ENCODE measurements around the gene GIPC1. TPM values are rescaled to one million over a fixed set of nuclear protein-coding genes. Genes with fewer than 3 reads are reported as not detected.
A peak's percentile ranks its signal among the peaks of the same experiment; 100 is the strongest.
"Not testable (repeated sequence)": the region's sequence is repeated elsewhere in the genome, so short reads cannot be mapped to it uniquely, and the experiment has no call there.

Gene GIPC1, protein sequence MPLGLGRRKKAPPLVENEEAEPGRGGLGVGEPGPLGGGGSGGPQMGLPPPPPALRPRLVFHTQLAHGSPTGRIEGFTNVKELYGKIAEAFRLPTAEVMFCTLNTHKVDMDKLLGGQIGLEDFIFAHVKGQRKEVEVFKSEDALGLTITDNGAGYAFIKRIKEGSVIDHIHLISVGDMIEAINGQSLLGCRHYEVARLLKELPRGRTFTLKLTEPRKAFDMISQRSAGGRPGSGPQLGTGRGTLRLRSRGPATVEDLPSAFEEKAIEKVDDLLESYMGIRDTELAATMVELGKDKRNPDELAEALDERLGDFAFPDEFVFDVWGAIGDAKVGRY
- total RNA-seq, result 10 to 100 TPM; 36.5 to 47.2 TPM

DNA sequence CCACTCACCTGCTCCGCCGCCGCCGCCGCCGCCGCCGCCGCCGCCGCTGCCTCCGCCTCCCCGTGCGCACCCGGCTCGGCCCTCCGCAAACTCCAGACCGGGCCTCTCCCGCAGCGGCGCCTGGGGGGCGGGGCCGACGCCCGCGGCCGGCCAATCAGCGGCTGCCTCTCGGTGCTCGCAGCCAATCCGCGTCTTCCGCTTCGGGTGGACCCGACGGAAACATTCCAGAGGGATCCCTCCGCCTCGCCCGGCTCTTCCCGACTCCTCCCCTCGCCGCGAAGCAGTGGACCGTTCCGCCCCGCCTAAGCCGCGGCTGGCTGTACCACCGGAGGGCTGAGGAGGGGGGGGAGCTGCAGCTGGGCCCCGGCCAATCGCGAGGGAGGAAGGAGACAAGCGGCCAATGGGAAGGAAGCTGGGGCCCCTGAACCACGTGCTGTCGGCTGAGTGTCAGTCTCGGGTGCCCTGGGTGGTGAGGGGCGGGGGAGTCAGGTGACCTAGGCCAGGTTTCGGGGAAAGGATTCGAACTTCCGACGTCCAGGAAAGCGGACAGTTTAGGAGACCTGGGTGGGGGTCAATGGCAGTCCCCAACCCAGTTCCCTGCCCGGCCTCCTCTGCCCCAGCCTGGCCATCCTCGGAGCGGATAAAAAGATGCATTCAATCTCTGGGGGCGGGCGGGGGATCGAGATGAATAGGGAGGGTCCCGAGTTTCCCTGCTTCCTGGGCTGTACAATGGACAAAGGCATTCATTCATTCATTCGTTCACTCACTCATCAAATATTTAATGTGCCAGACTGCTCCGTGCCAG is at the start of gene GIPC1:
Gene GIPC1, minus strand, starts transcription at position 99 of the 805 bp plus-strand sequence. CDS start 13,151 bp downstream, outside the sequence.
- Mint-ChIP-seq H3K4me3 (peak within 1 kb of the TSS; percentile 83), H3K9me3 (no peaks in the 10 kb centered on the region), H3K27ac (peak within 1 kb of the TSS; percentile 85), H3K36me3 (ENCODE audit: low read depth) (peaks cover 8% of the 10 kb centered on the region), H3K4me1 (peaks cover 27% of the 10 kb centered on the region), H3K27me3 (no peaks in the 10 kb centered on the region)
- CTCF ChIA-PET, result interaction anchor here (0.6 to 6.8 kb wide), 7 partner anchors 8 to 359 kb away, joined by 3 to 45 read pairs (median 3); partner anchors contain the start of gene ASF1B
- DNase-seq, result peak; percentile 82
- POLR2A ChIA-PET, result interaction anchor here (0.7 to 1.2 kb wide), 2 partner anchors 11 to 630 kb away, joined by 3 to 5 read pairs; no protein-coding TSS in a partner anchor

DNA sequence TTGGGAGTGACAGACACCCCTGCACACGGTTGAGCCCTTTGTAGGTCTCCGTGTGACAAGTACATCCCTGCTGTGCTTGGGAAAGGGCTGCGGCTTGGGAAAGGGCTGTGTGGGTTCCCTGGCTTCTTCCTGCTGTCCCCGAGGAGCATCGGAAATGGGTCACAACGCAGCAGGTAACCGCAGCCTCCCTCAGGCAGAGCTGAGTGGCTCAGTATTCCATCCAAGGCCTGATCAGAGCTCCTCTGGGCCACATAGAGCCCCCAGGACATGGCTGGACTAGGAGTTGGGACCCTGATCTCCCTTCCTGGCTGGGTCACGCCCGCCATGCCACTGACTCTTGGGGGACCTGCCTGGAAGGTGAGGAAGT is 49.8 kb upstream of the GIPC1 start:
- peaks cover 19% of the 10 kb centered on the region for H3K36me3 Mint-ChIP-seq (ENCODE audit: low read depth)
- POLR2A ChIA-PET, result no interaction called here

DNA sequence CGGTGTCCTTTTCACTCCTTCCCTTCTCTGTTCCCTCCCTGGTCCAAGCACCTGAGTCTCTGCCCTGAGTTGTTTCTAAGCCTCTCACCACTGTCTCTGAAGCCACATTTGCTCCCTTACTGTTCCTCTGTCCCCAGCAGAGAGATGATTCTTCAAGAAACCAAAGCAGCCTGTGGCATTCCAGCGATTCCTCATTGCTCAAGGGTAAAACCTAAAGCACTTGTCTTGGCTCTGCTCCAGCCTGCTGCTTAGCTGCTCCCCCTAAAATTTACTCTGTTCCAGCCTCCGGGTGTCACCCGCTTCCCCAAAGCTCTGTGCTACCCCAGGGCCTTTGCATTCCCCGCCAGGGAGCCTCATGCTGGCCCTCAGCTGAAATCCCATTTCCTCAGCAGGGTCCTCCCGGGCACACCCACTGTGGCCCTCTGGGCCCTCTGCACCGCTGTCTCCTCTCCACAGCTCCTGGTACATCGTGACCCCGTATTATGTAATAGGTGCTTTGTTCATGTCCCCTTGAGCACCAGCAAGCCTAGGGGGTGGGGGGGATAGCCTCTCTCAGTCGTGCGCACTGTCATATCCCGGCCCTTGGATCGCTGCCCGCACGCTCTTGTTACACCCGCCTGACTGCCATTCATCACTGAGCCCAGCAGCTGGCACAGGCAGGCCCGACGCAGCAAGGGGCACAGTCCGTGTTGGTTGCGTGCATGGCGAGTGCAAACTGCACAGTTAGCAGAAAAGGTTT is 49.2 kb upstream of the GIPC1 start:
- POLR2A ChIA-PET, result no interaction called here
- Mint-ChIP-seq H3K4me3 (no peak overlapping the region), H3K36me3 (ENCODE audit: low read depth) (peaks cover 17% of the 10 kb centered on the region), H3K4me1 (peaks cover 23% of the 10 kb centered on the region), H3K27ac (no peak overlapping the region), H3K27me3 (no peaks in the 10 kb centered on the region), H3K9me3 (no peaks in the 10 kb centered on the region)
- CTCF ChIA-PET, result interaction anchor here (0.6 to 1.6 kb wide), 4 partner anchors 11 to 48 kb away, joined by 3 to 5 read pairs (median 3); no protein-coding TSS in a partner anchor
- DNase-seq, result no peak

More for the DNA sequence above, 49.8 kb upstream of the GIPC1 start:
- H3K4me1 Mint-ChIP-seq, result peaks cover 28% of the 10 kb centered on the region
- no peaks in the 10 kb centered on the region for H3K9me3 Mint-ChIP-seq
- no peak for DNase-seq
- no peak overlapping the region for H3K4me3 Mint-ChIP-seq
- H3K27me3 Mint-ChIP-seq, result no peaks in the 10 kb centered on the region
- peak overlapping the region; percentile 31 for H3K27ac Mint-ChIP-seq
- CTCF ChIA-PET, result interaction anchor here (0.6 to 1.7 kb wide), 3 partner anchors 11 to 34 kb away, joined by 3 to 6 read pairs (median 3); no protein-coding TSS in a partner anchor

DNA sequence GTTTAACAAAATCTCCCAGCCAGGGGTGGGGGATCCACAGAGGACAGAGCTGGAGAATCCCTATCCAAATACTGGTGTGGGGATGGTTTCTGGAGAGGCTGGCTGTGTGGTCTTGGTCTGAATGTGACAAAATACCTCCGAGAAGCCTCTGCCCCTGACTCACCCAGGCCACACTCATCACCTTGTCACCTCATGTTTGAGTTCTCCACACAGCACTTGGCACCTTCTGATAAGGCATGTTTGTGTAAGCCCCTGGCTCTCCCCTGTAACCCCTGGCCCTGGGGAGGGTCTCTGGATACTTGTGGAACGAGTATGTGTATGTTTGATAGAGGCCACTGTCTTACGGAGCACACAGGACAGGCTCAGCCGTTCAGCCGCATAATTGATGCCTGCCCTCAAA is 48.1 kb upstream of the GIPC1 start:
- no peaks in the 10 kb centered on the region for H3K9me3 Mint-ChIP-seq
- H3K36me3 Mint-ChIP-seq (ENCODE audit: low read depth), result peaks cover 17% of the 10 kb centered on the region
- ChIA-PET CTCF (interaction anchor here (1.6 kb wide), 1 partner anchor 13 kb away, joined by 5 read pairs; no protein-coding TSS in a partner anchor), POLR2A (no interaction called here)
- DNase-seq, result no peak
- H3K4me1 Mint-ChIP-seq, result peaks cover 25% of the 10 kb centered on the region
- H3K27ac Mint-ChIP-seq, result no peak overlapping the region
- H3K4me3 Mint-ChIP-seq, result no peak overlapping the region
- H3K27me3 Mint-ChIP-seq, result no peaks in the 10 kb centered on the region

DNA sequence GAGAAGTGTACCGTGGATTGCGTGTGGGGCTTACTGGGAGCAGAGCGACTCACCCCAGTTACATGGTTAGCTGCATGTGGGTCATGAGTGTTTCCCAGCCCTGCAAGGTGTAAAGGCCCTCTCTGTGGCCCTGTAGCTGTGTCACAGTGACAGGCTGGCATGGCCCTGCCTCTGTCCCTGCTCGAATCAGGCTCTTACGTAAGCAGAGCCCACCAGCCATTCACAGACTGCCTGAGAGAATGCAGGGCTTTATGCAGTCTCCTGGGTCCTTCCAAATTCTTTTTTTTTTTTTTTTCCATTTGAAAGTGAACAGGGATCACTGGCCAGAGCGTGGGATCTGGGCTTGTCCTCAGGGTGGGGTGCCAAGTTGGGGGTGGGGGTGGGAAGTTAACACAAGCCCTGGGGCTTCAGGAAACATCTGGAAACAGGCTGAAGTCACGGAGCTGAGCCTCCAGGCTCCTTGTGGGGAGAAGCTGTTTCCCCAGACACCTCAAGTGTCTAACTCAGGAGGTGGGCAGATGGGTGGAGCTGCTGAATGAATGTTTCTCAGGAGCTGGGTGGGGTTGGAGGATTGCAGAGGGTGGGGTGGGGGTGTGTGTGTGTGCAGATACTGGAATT is 46.9 kb upstream of the GIPC1 start:
- H3K4me3 Mint-ChIP-seq, result no peak overlapping the region
- ChIA-PET CTCF (interaction anchor here (1.2 kb wide), 2 partner anchors 11 to 30 kb away, joined by 3 to 5 read pairs; no protein-coding TSS in a partner anchor), POLR2A (no interaction called here)
- peaks cover 23% of the 10 kb centered on the region for H3K4me1 Mint-ChIP-seq
- H3K9me3 Mint-ChIP-seq, result no peaks in the 10 kb centered on the region
- H3K36me3 Mint-ChIP-seq (ENCODE audit: low read depth), result peaks cover 8% of the 10 kb centered on the region
- no peak overlapping the region for H3K27ac Mint-ChIP-seq
- no peak for DNase-seq
- H3K27me3 Mint-ChIP-seq, result no peaks in the 10 kb centered on the region

DNA sequence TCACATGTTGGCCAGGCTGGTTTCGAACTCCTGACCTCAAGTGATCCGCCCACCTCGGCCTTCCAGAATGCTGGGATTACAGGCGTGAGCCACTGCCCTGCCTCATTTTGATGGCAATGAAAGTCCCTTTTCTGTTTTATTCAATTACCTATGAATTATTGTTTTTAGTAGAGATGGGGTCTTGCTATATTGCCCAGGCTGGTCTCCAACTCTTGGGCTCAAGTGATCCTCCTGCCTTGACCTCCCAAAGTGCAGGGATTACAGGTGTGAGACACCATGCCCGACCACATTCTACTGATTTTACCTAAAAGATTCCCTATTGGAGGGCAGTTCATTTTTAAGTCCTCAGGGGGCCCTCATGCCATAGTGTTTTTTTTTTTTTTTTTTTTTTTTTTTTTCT is 46.1 kb upstream of the GIPC1 start:
- H3K27ac Mint-ChIP-seq; H3K9me3 Mint-ChIP-seq; H3K36me3 Mint-ChIP-seq (ENCODE audit: low read depth); H3K4me3 Mint-ChIP-seq; POLR2A ChIA-PET; DNase-seq; H3K27me3 Mint-ChIP-seq: not testable (repeated sequence)
- H3K4me1 Mint-ChIP-seq, result peaks cover 25% of the 10 kb centered on the region
- CTCF ChIA-PET, result interaction anchor here (0.7 kb wide), 1 partner anchor 131 kb away, joined by 3 read pairs; no protein-coding TSS in a partner anchor

DNA sequence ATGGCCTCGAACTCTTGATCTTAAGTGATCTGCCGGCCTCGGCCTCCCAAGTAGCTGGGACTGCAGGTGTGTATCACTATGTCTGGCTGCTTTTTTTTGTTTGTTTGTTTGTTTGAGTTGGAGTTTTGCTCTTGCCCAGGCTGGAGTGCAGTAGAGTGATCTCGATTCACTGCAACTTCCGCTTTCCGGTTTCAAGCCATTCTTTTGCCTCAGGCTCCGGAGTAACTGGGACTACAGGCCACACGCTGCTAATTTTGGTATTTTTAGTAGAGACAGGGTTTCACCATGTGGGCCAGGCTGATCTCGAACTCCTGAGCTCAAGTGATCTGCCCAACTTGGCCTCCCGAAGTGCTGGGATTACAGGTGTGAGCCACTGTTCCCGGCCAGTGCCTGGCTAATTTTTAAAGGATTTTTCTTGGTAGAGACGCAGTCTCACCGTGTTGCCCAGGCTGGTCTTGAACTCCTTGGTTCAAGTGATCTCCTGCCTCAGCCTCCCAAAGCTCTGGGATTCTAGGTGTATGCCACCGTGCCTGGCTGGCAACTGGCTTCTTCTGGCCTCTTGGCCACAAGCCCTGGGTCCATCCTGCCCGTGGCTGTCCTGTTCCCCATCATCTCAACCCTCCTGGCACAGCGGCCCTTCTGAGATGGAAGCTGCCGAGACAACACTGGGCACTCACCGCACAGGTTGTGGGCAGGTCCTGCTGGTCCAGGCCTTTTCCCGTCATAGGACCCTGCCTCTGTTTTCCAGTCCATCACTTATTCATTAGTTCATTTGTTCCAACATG is 45.0 kb upstream of the GIPC1 start:
- ChIA-PET POLR2A (no interaction called here), CTCF (interaction anchor here (0.6 kb wide), 1 partner anchor 16 kb away, joined by 4 read pairs; no protein-coding TSS in a partner anchor)
- Mint-ChIP-seq H3K4me3 (no peak overlapping the region), H3K4me1 (peaks cover 24% of the 10 kb centered on the region), H3K27me3 (no peaks in the 10 kb centered on the region), H3K36me3 (ENCODE audit: low read depth) (peaks cover 8% of the 10 kb centered on the region), H3K9me3 (no peaks in the 10 kb centered on the region), H3K27ac (no peak overlapping the region)
- no peak for DNase-seq

DNA sequence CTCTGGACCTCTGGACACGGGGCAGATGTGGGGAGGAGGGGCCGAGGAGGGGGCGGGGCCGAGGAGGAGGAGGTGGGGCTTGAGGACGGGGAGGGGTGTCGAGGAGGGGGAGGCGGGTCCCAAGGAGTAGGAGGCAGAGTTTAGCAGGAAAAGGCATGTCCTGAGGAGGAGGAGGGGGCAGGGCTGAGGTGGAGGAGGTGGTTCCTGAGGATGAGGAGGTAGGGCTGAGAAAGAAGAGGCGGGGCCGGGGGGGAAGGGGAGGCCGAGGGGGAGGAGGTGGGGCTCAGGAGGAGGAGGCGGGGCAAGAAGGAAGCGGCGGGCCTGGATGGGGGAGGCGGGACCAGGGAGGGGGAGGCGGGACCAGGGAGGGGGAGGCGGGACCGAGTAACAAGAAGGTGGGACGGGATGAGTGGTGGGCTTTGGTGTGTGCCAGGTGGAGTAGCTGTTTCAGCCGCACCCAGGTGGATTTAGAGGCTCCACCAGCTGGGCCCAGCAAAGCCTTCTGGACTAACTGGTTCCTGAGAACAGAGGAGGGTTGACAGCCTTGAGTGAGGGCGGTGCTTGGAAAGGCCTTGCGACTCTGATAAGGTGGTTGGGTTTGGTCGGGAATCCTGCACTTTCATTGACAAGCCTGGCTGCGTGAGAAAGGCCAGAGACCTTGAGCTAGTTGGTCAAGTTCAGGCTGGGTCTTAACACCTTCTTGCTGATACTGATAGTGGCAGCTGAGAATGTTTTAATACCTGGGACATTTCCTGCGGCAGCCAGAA is 41.2 kb upstream of the GIPC1 start:
- DNase-seq, result peak; percentile 68
- H3K27ac Mint-ChIP-seq, result peak overlapping the region; percentile 25
- no peaks in the 10 kb centered on the region for H3K9me3 Mint-ChIP-seq
- POLR2A ChIA-PET, result no interaction called here
- H3K4me3 Mint-ChIP-seq, result no peak overlapping the region
- peaks cover 15% of the 10 kb centered on the region for H3K36me3 Mint-ChIP-seq (ENCODE audit: low read depth)
- peaks cover 26% of the 10 kb centered on the region for H3K4me1 Mint-ChIP-seq
- H3K27me3 Mint-ChIP-seq, result no peaks in the 10 kb centered on the region
- CTCF ChIA-PET, result interaction anchor here (0.6 to 1.8 kb wide), 2 partner anchors 13 to 17 kb away, joined by 3 to 4 read pairs; no protein-coding TSS in a partner anchor

DNA sequence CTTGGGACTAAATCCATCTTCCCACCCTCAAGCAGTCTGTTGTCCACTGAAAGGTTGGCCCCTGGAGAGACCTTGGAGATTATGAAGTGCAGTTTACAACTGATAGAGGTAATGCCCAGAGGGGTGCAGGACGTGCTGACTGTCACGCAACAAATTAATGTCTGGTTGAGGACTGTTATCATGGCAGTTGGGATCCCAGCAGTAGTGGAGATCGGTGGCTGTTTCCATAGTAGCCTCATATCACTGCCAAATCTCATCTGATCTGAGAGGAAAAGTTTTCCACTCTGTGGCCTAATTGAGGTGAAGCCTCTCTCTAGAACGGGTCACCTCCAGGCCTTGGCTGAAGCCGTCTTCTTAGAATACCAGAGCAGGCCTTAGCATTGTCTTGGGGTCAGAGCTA is 37.5 kb upstream of the GIPC1 start:
- ChIA-PET CTCF (no interaction called here), POLR2A (no interaction called here)
- Mint-ChIP-seq H3K36me3 (ENCODE audit: low read depth) (peaks cover 14% of the 10 kb centered on the region), H3K4me1 (peaks cover 39% of the 10 kb centered on the region), H3K4me3 (no peak overlapping the region), H3K9me3 (no peaks in the 10 kb centered on the region), H3K27me3 (no peaks in the 10 kb centered on the region), H3K27ac (no peak overlapping the region)
- DNase-seq, result no peak

DNA sequence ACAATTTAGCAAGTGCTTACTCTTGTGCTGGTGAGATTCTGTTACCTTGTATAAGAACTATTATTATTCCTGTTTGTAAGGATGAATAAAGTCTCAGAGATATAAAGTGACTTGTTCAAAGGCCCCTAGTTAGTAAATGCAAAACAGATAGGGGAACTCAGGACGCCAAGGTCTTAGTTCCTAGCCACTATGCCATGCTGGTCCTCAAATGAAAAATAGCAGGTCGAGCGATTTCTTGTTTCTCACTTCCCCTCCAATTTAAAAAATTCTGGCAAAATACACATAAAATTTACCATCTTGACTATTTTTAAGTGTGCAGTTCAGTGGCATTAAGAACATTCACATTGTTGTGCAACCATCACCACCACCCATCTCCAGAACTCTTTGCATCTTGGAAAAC is 34.6 kb upstream of the GIPC1 start:
- Mint-ChIP-seq H3K27me3 (no peaks in the 10 kb centered on the region), H3K36me3 (ENCODE audit: low read depth) (peaks cover 16% of the 10 kb centered on the region), H3K4me1 (peaks cover 40% of the 10 kb centered on the region), H3K27ac (peak overlapping the region; percentile 54), H3K9me3 (no peaks in the 10 kb centered on the region), H3K4me3 (peak overlapping the region; percentile 81)
- CTCF ChIA-PET, result no interaction called here
- no peak for DNase-seq
- POLR2A ChIA-PET, result no interaction called here

DNA sequence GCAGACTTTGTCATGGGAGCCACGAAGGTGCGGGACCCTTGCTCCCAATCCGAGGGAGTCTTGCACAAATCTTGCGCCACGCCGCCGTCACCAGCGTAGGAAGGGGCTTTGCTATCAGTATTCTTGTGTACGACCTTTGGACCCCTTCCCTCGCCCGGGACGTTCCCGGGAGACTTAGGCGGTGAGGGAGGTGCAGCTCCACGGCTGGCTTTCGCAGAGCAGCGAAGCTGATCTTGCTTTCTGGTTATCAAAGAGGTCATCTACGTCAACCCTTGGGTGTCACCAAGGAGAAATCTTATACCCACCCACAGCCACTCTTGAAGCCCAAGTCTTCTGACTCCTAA is 34.0 kb upstream of the GIPC1 start:
- ChIA-PET POLR2A (no interaction called here), CTCF (no interaction called here)
- Mint-ChIP-seq H3K27me3 (no peaks in the 10 kb centered on the region), H3K4me1 (peaks cover 40% of the 10 kb centered on the region), H3K27ac (peak overlapping the region; percentile 95), H3K9me3 (no peaks in the 10 kb centered on the region), H3K36me3 (ENCODE audit: low read depth) (peaks cover 16% of the 10 kb centered on the region), H3K4me3 (peak overlapping the region; percentile 81)
- DNase-seq, result peak; percentile 37
